Fibroblast of skin of back (primary cell): ENCODE data around the gene FMNL2.

ENCODE experiments used
- DNase-seq: peaks from one replicate; pipeline ENCODE4 v3.0.0-alpha.2; 2013

Gene FMNL2

GRCh38 chr2:152534460-152535135 lies 199.6 kb downstream of the FMNL2 start:
- DNase-seq, result no peak

GRCh38 chr2:152537081-152537651 lies 202.2 kb downstream of the FMNL2 start:
- DNase-seq, result no peak

- no peak for DNase-seq
Observed at GRCh38 chr2:152539424-152539823, 204.4 kb downstream of the FMNL2 start.

- no peak for DNase-seq
Observed at GRCh38 chr2:152541712-152542111, 206.7 kb downstream of the FMNL2 start.

- no peak for DNase-seq
Observed at GRCh38 chr2:152542337-152542994, 207.5 kb downstream of the FMNL2 start.

- DNase-seq, result peak; percentile 93
Observed at GRCh38 chr2:152542995-152543481, 208.1 kb downstream of the FMNL2 start.

- DNase-seq, result no peak
Observed at GRCh38 chr2:152543717-152544116, 208.7 kb downstream of the FMNL2 start.

- no peak for DNase-seq
Observed at GRCh38 chr2:152544638-152545037, 209.7 kb downstream of the FMNL2 start.

- no peak for DNase-seq
Observed at GRCh38 chr2:152546230-152546837, 211.4 kb downstream of the FMNL2 start.

GRCh38 chr2:152548111-152548875 lies 213.3 kb downstream of the FMNL2 start:
- no peak for DNase-seq

GRCh38 chr2:152548996-152549395 lies 214.0 kb downstream of the FMNL2 start:
- DNase-seq, result no peak

GRCh38 chr2:152549423-152549822 lies 214.4 kb downstream of the FMNL2 start:
- peak; percentile 20 for DNase-seq

- DNase-seq, result no peak
Observed at GRCh38 chr2:152550386-152550785, 215.4 kb downstream of the FMNL2 start.

- no peak for DNase-seq
Observed at GRCh38 chr2:152552888-152553287, 217.9 kb downstream of the FMNL2 start.

GRCh38 chr2:152553518-152553917 lies 218.5 kb downstream of the FMNL2 start:
- no peak for DNase-seq

GRCh38 chr2:152555048-152555447 lies 220.1 kb downstream of the FMNL2 start:
- DNase-seq, result no peak

GRCh38 chr2:152556506-152556905 lies 221.5 kb downstream of the FMNL2 start:
- DNase-seq, result no peak

GRCh38 chr2:152557273-152557888 lies 222.4 kb downstream of the FMNL2 start:
- DNase-seq, result no peak

- peak; percentile 82 for DNase-seq
Observed at GRCh38 chr2:152558158-152558984, 223.4 kb downstream of the FMNL2 start.

- no peak for DNase-seq
Observed at GRCh38 chr2:152559008-152559407, 224.0 kb downstream of the FMNL2 start.

GRCh38 chr2:152560166-152560565 lies 225.2 kb downstream of the FMNL2 start:
- DNase-seq, result peak; percentile 87
